Umbilical cord (tissue), 2 donors: ENCODE measurements around the gene RAPGEF2. TPM values are rescaled to one million over a fixed set of nuclear protein-coding genes. Genes with fewer than 3 reads are reported as not detected.
"Not testable (repeated sequence)": the region's sequence is repeated elsewhere in the genome, so short reads cannot be mapped to it uniquely, and the experiment has no call there.

Experiments
- DNase-seq: peaks from one replicate; pipeline ENCODE4 v3.0.0-alpha.2; 2015; ENCODE audit warnings: low spot score
- total RNA-seq: library from RNA; depleted of rRNA; stranded (reverse); fragments of >200 nt; gene quantifications from one replicate; pipeline ENCODE4 v1.2.3, GENCODE V29; 2014; ENCODE audit warnings: low replicate concordance; ENCODE audit not compliant: insufficient read depth

The RAPGEF2 gene
- total RNA-seq, 1 donor from 2014 or later = 82.1 TPM

DNA sequence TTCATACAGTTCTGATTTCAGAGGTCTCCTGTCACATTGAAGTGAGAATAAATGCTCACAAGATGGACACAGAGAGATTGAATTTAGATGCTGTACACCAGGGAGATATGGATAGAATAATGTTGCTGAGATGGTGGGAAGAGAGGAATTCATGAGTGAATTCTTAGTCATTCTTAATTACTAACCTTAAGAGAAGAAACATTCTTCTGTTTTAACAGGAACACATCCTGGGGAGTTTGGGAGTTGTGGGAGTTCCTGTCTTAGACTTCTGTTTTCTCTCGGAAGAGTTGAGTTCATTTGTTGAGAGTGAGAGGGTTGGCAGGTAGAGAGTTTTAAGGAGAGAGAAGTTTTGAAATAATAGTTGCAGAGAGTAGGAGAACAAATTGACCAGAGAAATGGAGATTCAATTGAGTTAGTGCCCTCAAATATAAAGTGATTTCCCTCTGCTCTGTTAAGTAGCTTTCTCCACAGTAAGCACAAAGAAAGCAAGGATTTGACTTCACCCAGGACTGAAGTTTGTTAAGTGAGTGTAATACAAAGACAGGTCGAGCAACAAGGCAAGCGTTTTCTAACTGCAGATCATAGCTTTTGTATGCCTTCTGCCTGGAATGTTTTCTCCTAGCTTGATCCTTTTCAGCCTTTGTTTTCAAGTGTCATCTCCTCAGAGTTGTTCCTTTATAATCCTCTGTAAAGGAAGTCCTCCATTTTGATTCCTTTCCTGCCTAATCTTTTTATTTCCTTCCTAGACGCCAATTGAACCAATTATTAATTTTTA, 205.9 kb downstream of the RAPGEF2 start:
- no peak for DNase-seq

DNA sequence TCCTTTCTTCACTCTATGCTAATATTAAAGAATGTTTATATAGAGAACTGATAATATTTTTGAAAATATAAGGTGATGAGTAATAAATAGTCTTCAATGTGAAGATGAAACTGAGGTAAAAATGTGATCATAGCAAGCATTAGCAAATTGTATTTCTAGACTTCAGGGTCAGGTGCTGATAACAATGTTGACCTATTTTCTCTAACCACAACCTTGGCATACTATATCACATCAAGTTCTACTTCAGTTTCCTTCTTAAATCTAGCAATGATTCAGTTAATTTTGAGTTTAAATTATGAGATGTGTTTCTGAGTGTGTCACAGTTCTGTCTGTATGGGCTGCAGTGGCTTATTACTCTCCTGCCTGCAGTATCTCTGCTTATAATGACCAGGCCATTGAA, 209.4 kb downstream of the RAPGEF2 start:
- no peak for DNase-seq

DNA sequence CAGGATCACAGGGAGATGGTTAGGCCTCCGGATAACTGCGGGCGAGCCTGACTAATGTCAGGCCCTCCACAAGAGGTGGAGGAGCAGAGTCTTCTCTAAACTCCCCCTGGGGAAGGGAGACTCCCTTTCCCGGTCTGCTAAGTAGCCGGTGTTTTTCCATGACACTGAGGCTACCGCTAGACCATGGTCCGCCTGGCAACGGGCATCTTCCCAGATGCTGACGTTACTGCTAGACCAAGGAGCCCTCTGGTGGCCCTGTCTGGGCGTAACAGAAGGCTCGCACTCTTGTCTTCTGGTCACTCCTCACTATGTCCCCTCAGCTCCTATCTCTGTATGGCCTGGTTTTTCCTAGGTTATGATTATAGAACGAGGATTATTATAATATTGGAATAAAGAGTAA, 213.0 kb downstream of the RAPGEF2 start:
- DNase-seq = not testable (repeated sequence)

DNA sequence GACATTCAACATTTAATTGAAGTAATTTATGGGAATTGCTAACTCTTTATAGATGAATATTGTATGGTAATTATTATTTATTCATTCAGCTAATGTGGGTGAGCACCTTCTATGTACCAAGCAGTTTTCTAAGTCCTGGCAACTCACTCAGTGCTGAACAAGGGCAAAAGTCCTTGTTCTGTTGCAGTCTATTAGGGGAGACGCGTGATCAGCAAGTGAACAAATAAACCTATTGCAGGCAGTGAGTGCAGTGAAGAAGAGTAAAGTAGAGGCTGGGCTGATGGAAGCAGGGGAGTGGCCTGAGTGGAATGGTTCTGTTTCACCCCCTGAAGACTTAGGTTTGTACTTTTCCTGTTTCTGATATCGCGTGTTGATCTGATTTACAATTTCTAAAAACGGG, 214.3 kb downstream of the RAPGEF2 start:
- no peak for DNase-seq

DNA sequence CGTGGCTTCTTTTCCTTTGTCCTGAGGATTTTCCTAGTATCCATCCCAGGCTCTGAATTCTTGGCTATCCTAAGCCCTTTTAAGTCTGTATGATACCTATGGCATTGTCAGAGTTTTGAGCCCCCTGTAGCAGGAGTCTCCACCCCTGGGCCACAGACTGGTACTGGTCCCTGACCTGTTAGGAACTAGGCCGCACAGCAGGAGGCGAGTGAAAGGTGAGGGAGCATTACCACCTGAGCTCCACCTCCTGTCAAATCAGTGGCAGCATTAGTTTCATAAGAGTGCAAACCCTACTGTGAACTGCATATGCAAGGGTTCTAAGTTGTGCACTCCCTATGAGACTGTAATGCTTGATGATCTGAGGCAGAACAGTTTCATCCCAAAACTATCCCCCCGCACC, 216.1 kb downstream of the RAPGEF2 start:
- no peak for DNase-seq

DNA sequence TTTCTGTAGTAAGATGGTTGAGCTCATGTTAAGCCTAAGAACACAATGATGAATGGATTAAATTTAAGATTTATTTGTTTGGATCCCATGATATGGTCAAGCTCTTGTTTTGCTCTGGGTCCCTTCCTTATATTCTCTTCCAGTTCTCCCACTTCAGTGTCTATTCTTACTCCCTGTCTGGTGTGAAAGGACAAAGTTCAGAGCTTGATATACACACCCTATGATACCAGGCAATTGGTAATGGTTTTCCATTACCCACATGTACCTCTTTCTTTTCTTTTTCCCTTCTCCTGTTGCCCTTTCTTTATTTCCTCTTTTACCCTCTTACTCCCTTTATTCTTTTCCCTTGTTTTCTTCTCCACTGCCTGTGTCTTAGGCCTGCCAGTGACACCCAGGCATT, 223.6 kb downstream of the RAPGEF2 start:
- no peak for DNase-seq

DNA sequence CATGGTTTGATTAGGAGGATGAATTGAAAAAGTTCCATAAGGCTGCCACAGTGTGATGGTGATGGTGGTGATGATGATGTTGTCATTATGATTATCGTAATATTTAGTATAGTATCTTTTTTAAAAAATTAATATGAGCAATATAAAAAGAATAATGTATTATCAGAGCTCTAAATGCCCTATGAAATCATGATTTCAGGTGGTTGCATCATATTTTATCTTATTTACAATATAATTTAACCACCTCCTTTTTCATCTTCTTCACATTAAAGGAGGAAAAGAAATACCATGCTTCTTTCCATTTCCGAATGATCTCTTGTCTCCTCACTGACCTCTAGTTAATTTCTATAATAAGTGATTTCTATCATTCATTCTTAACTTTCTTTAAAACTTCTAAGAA, 225.9 kb downstream of the RAPGEF2 start:
- DNase-seq = no peak

DNA sequence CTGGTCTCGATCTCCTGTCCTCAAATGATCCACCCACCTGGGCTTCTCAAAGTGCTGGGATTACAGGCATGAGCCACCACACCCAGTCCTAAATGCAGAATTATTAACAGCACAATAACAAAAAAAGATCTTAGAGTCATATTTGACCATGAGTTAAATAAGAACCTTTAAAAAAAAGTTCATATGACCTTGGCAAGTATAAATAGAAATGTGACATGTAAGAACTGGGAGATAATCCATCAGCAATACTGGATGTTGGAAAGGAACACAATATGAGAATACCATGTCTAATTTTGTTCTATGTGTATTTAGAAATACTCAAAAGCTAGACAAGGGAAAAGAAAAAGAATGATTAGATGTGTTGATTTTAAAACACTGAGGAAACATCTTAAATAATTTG, 231.6 kb downstream of the RAPGEF2 start:
- DNase-seq = no peak

DNA sequence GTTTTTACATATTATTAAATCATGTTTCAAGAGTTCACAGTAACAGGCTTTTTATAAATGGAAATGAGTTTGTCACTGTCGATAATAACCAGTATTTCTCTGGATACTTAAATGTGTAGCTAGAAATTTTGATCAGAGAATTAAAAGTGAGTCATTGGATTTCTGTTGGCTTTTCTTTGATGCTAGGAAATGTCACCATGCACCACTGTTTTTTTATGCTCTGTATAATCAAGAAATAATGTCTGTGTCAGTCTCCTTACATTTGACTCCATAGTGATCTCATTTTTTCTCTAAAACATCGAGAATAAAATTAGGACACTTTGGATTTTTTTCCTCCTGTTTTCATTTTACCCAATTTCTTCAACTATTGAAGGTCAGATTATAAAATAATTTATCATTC, 234.2 kb downstream of the RAPGEF2 start:
- no peak for DNase-seq

DNA sequence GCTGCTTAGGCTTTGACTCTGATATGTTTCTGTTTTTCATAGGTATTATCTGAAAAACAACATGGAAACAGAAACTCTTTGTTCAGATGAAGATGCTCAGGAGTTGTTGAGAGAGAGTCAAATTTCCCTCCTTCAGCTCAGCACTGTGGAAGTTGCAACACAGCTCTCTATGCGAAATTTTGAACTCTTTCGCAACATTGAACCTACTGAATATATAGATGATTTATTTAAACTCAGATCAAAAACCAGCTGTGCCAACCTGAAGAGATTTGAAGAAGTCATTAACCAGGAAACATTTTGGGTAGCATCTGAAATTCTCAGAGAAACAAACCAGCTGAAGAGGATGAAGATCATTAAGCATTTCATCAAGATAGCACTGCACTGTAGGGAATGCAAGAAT, 238.6 kb downstream of the RAPGEF2 start:
- DNase-seq = peak; percentile 26

DNA sequence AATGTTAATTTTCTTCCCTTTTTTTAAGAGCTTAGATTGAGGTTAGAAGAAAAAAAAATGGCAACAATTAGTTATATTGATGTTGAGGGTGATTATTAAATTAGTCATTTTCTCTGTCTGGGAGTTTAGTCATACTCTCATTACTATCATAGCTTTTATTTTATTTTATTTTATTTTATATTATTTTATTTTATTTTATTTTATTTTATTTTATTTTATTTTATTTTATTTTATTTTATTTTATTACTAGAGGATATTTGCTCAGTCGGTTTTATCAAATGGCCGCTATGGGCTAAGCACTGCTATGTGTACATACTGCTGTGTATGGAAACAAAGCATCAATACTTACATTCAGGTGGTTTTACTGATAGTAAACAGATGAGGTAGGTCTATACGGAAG, 239.5 kb downstream of the RAPGEF2 start:
- no peak for DNase-seq

DNA sequence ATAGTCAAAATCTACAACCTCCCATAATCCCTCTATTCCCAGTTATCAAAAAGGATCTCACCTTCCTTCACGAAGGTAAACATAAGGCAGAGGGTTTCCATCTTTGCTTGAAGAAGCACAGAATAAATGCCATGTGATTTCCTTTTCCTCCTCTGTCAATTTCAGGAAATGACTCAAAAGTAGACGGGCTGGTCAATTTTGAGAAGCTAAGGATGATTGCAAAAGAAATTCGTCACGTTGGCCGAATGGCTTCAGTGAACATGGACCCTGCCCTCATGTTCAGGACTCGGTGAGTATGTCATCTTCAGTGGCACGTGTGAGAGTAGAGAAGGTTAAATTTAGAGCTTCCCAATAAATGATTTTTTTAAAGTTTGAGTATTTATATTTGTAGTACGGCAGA, 240.2 kb downstream of the RAPGEF2 start:
- DNase-seq = no peak

DNA sequence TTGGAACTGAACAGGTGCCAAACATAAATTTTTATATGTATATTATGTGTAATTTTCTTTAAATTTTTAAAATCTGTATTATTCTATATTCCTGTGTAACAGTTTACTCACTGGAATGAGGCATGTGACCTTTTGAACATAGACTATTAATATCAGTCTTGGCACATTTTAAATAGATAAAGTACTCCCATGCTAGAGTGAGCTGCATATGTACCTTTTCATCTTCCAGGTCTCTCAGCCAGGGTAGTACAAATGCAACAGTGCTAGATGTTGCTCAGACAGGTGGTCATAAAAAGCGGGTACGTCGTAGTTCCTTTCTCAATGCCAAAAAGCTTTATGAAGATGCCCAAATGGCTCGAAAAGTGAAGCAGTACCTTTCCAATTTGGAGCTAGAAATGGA, 242.0 kb downstream of the RAPGEF2 start:
- no peak for DNase-seq

DNA sequence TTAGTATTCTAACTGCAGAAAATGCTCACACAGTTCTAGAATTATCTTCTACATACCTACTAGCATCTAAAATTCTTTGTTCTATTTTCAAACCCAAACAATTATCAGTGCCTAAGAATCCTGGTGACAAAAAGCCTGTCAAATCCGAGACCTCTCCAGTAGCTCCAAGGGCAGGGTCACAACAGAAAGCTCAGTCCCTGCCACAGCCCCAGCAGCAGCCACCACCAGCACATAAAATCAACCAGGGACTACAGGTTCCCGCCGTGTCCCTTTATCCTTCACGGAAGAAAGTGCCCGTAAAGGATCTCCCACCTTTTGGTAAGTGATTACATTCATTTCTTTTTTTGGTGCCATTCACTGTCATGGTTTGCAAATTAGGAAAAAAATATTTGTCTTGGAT, 243.8 kb downstream of the RAPGEF2 start:
- DNase-seq = no peak

DNA sequence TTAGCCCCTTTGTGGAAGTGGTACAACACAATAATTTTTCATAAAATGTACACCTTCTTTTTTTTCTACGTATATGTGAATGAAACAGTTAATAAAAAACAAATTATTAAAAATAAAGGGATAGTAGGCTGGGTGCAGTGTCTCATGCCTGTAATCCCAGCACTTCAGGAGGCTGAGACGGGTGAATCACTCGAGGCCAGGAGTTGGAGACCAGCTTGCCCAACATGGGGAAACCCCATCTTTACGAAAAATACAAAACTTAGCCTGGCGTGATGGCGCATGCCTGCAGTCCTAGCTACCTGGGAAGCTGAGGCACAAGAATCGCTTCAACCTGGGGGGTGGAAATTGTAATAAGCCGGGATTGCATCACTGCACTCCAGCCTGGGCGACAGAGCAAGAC, 244.9 kb downstream of the RAPGEF2 start:
- DNase-seq = no peak

DNA sequence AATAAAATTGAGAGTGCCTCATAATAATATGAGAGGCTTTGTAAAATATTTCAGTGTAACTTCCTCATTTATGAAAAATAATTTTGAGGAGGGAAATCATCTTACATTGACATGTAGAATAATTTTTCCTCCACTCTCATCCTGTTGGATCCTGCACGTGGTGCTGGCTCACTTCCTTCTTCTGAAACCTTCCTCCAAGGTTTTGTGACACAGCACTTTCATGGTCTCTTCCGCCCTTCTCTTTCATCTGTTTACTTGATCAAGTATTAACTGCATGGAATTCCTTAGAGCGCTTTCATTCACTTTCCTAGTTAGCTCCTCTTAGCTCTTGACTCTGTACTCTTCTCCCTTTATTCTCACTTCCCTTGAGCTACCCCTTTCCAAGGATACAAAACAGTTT, 246.5 kb downstream of the RAPGEF2 start:
- no peak for DNase-seq

DNA sequence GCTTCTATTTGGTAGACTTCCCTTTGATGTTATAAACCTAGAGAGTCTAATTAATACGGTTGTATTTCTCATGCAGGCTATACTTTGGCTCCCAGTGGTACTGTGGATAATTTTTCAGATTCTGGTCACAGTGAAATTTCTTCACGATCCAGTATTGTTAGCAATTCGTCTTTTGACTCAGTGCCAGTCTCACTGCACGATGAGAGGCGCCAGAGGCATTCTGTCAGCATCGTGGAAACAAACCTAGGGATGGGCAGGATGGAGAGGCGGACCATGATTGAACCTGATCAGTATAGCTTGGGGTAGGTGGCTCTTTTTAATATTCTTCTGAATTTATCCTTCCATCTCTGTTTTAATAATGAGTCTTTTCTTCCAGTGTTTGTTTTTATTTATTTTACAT, 249.7 kb downstream of the RAPGEF2 start:
- no peak for DNase-seq

DNA sequence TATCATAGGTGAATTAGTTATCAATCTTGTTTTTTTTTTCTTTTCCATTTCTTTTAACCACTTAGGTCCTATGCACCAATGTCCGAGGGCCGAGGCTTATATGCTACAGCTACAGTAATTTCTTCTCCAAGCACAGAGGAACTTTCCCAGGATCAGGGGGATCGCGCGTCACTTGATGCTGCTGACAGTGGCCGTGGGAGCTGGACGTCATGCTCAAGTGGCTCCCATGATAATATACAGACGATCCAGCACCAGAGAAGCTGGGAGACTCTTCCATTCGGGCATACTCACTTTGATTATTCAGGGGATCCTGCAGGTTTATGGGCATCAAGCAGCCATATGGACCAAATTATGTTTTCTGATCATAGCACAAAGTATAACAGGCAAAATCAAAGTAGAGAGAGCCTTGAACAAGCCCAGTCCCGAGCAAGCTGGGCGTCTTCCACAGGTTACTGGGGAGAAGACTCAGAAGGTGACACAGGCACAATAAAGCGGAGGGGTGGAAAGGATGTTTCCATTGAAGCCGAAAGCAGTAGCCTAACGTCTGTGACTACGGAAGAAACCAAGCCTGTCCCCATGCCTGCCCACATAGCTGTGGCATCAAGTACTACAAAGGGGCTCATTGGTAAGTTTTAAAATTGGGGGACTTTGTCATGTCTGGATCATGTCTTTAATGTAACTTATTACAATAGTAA, 250.7 kb downstream of the RAPGEF2 start:
- DNase-seq = no peak

DNA sequence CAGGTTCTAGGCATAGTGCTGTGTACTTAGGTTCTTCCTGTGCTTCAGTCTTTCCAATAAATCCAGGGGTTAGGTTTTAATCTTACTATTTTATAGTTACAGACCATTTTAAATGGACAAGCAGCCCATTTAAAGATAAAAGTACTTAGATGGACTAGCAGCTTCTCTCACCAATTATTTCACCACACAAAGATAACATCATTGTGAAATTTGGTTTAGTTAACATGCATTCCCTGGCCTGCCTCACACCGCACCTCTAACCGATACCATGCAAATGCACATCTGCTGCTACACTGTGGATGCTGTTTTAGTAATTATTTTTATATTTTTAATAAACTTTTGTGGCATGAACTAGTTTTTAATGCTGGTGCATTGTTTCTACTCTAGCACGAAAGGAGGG, 252.6 kb downstream of the RAPGEF2 start:
- DNase-seq = no peak

DNA sequence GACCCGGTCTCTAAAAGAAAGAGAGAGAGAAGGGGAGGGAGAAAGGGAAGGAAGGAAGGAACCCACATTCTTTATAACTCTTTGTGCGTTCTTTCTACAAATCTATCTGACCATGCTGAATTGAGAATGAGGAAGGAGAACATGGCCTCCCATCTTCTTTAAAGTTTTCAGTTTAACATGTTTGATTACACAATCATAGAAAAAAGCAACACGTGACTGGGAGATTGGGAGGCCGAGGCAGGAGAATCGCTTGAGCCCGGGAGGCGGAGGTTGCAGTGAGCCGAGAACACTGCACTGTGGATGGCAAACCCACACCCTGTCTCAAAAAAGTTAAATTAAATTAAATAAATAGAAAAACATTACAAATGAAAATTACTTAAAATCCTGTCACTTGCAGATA, 254.5 kb downstream of the RAPGEF2 start:
- no peak for DNase-seq

DNA sequence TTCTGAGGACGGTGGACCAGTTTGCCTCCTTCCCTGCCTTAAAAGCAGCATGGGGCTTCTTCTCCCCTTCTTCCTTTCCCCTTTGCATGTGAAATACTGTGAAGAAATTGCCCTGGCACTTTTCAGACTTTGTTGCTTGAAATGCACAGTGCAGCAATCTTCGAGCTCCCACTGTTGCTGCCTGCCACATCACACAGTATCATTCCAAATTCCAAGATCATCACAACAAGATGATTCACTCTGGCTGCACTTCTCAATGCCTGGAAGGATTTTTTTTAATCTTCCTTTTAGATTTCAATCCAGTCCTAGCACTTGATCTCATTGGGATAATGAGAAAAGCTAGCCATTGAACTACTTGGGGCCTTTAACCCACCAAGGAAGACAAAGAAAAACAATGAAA, 255.3 kb downstream of the RAPGEF2 start:
- peak; percentile 92 for DNase-seq

DNA sequence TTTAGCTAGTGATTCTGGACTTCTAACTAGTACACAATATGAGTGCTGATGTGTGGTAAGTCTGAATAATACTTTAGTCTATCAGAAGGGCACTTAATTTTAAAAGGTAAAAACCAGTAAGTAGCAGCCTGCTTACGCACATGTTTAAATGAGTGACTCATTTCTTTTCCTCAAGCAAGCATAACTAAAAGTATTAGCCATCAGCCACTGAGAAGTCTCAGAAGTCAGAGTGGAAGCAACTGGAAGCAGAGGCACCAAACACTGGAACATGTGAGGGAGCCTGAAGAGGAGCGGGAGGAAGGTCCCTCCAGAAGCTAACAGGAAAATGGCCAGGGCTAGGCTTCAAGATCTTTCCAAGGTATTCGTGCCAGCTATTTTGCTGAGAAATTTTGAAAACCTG, 257.7 kb downstream of the RAPGEF2 start:
- DNase-seq = no peak

DNA sequence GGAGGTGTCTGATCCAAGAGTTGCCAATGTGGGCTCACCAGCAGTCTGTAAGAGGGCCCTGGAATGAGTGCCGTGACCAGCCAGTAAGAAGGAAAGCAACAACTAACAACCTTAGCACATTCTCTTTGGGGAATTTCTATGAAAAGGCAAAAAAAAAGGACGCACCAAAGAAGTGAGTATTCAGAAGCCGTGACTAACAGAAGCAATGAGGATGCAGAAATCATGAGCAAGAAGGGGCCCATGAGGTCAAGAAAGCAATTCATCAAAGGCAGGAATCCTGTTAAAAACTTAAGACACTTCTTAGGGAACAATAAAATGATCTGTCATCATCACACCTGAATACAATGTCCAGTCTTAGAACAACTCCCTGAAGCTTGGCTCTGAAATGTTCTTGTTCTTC, 260.5 kb downstream of the RAPGEF2 start:
- no peak for DNase-seq
